Stimulated activated naive CD4-positive, alpha-beta T cell (primary cell): Measurements from ENCODE around the gene OR2H2.

Experiments used
- DNase-seq, 6 experiments: peaks; one replicate each; lab custom pipeline; 2025; lab: John Stamatoyannopoulos, UW

OR2H2 gene

GRCh38 chr6:29629571-29629970, 44.6 kb downstream of the OR2H2 start:
- no peak for DNase-seq

- DNase-seq, result no peak
Measured at GRCh38 chr6:29630315-29630714, 45.4 kb downstream of the OR2H2 start.

DNA sequence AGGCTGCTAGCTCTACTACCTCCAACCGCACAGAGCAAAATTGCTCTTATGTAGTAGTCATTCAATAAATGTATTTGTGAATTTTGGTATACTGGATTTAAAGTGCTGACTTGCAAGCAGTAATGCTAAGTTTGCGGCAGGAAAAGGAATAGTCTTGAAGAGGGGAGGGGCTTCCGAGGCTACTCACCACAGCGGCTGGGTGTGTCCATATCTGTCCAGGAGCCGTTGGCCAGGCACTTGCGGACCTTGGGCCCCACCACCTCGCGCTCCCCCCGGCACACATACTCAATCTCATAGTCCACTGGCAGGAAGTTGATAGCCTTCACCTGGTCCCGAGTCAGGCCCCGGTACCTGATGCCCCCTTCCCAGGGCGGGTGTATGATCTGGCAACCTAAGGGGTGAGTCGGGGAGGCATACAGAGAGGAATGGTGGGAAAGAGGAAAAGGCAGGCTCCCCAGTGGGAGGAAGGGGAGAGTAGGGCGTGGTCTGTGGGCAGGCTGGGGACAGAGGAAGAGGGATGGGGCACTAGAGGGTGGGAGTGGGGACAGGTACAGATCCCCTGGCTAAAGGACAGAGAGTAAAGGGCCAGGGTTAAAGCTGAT, 46.4 kb downstream of the OR2H2 start:
- DNase-seq, result no peak

- DNase-seq, result peak; percentile 34 to 72 (median 59)
Measured at GRCh38 chr6:29631860-29632731, 47.2 kb downstream of the OR2H2 start.

DNA sequence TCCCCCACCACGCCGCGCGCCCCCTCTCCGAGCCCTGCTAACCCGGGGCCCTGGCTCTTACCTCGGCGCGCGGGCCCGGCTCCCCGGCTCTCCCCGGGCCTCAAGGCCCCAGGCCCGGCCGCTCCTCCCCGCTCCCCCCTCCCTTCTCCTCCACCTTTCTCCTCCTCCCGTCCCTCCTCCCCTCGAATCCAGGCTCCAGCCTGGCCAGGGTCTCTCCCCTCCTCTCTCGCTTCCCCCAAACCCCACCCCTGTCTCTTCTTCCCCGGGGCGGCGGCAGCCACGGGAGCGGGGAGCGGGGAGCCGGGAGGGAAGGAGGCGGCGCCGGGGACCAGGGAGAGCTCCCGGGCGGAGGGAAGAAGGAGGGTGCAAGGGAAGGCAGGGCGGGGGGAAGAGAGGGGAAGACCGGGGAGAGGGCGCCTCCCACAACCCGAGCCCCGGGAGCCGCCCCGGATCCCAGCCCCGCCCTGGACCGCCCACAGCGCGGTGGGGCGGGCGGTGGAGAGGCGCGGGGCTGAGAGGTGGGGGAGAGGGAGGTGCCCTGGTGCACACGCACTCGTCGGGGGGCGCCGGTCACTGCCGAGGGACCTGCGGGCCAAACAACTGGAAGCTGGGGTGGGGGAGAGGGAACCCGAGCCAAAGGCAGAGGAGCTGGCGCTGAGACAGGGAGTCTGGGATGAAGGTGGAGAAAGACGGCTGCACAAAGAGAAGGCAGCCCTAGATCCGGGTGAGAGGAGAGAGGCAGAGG, 48.0 kb downstream of the OR2H2 start, which contains the start of gene GABBR1:
Gene GABBR1, minus strand, starts transcription at position 395 of the 745 bp plus-strand sequence. CDS start 798 bp downstream, outside the sequence.
- peak; percentile 36 to 75 (median 62) for DNase-seq

DNA sequence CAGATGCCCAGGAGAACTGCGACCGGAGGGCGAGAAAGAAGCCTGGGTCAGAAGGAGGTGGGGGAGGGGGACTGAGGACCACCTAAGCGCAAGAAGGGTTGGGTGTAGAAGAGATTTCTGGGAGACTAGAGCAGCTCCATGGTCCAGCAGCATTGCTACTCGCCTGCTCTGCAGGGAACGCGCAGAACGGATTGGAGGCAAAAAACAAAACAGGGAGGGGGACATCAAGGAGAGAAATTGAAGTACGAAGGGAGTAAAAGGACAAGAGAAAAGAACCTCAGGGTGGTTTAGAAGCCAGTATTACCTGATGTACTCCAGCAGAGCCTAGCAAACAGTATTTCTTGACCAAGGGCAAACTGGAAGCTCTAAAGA, 48.6 kb downstream of the OR2H2 start:
- peak in 1 of 6 experiments; percentile 33 for DNase-seq

DNA sequence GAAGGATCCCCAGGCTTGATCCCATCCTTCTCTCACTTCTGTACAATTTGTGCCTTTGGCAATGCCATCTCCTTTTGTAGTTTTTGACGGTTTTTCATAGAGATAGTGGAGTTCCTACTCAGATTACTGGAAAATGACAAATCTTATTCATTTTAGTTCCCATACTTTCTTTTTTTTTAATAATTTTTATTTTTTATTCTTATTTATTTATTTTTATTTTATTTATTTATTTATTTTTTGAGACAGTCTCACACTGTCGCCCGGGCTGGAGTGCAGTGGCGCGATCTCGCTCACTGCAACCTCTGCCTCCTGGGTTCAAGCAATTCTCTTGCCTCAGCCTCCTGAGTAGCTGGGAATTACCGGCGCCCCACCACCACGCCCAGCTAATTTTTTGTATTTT, 52.3 kb downstream of the OR2H2 start:
- no peak for DNase-seq
